H9 (cell line): Measurements from ENCODE around the gene COMMD4. TPM values are rescaled to one million over a fixed set of nuclear protein-coding genes. Genes with fewer than 3 reads are reported as not detected.

Experiments
- DNase-seq: peaks from one replicate; pipeline ENCODE4 v3.0.0-alpha.2; 2017
- H2AFZ ChIP-seq: one replicate; pipeline ENCODE4 v1.6.1; 2013; ENCODE audit warnings: mild to moderate bottlenecking, low read length, control low read depth, moderate library complexity
- H2AK5ac ChIP-seq: 2 replicates; pipeline ENCODE4 v1.6.1; 2013; ENCODE audit warnings: low read length, control low read depth, mixed read lengths; ENCODE audit not compliant: insufficient read length
- H2BK120ac ChIP-seq: one replicate; pipeline ENCODE4 v1.6.1; 2013; ENCODE audit warnings: low read depth, mild to moderate bottlenecking, low read length, control low read depth, inconsistent platforms; ENCODE audit not compliant: poor library complexity, severe bottlenecking
- H2BK12ac ChIP-seq: 2 replicates; pipeline ENCODE4 v1.6.1; 2013; ENCODE audit warnings: low read length, control low read depth, mixed read lengths, low read depth; ENCODE audit not compliant: insufficient read length
- H2BK15ac ChIP-seq: 2 replicates; pipeline ENCODE4 v1.6.1; 2013; ENCODE audit warnings: low read depth, low read length, control low read depth
- H2BK20ac ChIP-seq: one replicate; pipeline ENCODE4 v1.6.1; 2013; ENCODE audit warnings: low read depth, mild to moderate bottlenecking, low read length, control low read depth, inconsistent platforms; ENCODE audit not compliant: poor library complexity, severe bottlenecking
- H2BK5ac ChIP-seq: 2 replicates; pipeline ENCODE4 v1.6.1; 2013; ENCODE audit warnings: low read length, control low read depth, mixed read lengths; ENCODE audit not compliant: insufficient read length
- H3K14ac ChIP-seq: 2 replicates; pipeline ENCODE4 v1.6.1; 2013; ENCODE audit warnings: low read length, control low read depth; ENCODE audit not compliant: insufficient read depth
- H3K18ac ChIP-seq: 2 replicates; pipeline ENCODE4 v1.6.1; 2013; ENCODE audit warnings: low read depth, mild to moderate bottlenecking, mixed read lengths, low read length, control low read depth; ENCODE audit not compliant: insufficient read length
- H3K23ac ChIP-seq: 2 replicates; pipeline ENCODE4 v1.6.1; 2013; ENCODE audit warnings: low read length, control low read depth, mixed read lengths, low read depth; ENCODE audit not compliant: insufficient read length
- H3K23me2 ChIP-seq: 2 replicates; pipeline ENCODE4 v1.6.1; 2013; ENCODE audit warnings: low read depth, mild to moderate bottlenecking, mixed read lengths, low read length, control low read depth; ENCODE audit not compliant: insufficient read length, poor library complexity, severe bottlenecking
- H3K27ac ChIP-seq: 2 replicates; pipeline ENCODE4 v1.5.1; 2013; ENCODE audit warnings: low read length, control low read depth, mixed read lengths, low read depth; ENCODE audit not compliant: insufficient read length
- H3K27me3 ChIP-seq: 2 replicates; pipeline ENCODE4 v1.6.1; 2013; ENCODE audit warnings: low read length, control low read depth, inconsistent platforms; ENCODE audit not compliant: insufficient read depth
- H3K4ac ChIP-seq: 2 replicates; pipeline ENCODE4 v1.6.1; 2013; ENCODE audit warnings: low read depth, mild to moderate bottlenecking, control low read depth, inconsistent platforms, low read length, moderate library complexity
- H3K4me1 ChIP-seq: 2 replicates; pipeline ENCODE4 v1.6.1; 2013; ENCODE audit warnings: low read length, control low read depth, inconsistent platforms; ENCODE audit not compliant: insufficient read depth
- H3K4me2 ChIP-seq: 2 replicates; pipeline ENCODE4 v1.6.1; 2013; ENCODE audit warnings: low read length, control low read depth, mixed read lengths; ENCODE audit not compliant: insufficient read length, insufficient read depth
- H3K56ac ChIP-seq: 2 replicates; pipeline ENCODE4 v1.6.1; 2013; ENCODE audit warnings: low read depth, mild to moderate bottlenecking, mixed read lengths, low read length, control low read depth; ENCODE audit not compliant: insufficient read length
- H3K79me1 ChIP-seq: 2 replicates; pipeline ENCODE4 v1.6.1; 2013; ENCODE audit warnings: low read depth, mild to moderate bottlenecking, moderate library complexity, low read length, control low read depth, inconsistent platforms; ENCODE audit not compliant: insufficient read depth, poor library complexity, severe bottlenecking
- H3K79me2 ChIP-seq: 2 replicates; pipeline ENCODE4 v1.6.1; 2013; ENCODE audit warnings: low read length, control low read depth, inconsistent platforms; ENCODE audit not compliant: insufficient read depth
- H3K9ac ChIP-seq: 2 replicates; pipeline ENCODE4 v1.6.1; 2013; ENCODE audit warnings: low read length, control low read depth, mixed read lengths; ENCODE audit not compliant: insufficient read length; ENCODE audit errors: extremely low read depth
- H3K9me3 ChIP-seq: one replicate; pipeline ENCODE4 v1.6.1; 2013; ENCODE audit warnings: low read depth, low read length, inconsistent platforms; ENCODE audit not compliant: control insufficient read depth
- H3T11ph ChIP-seq: one replicate; pipeline ENCODE4 v1.6.1; 2013; ENCODE audit warnings: mild to moderate bottlenecking, low read length, control low read depth, inconsistent platforms
- H4K20me1 ChIP-seq: one replicate; pipeline ENCODE4 v1.6.1; 2013; ENCODE audit not compliant: control insufficient read depth, insufficient read length, insufficient read depth
- H4K5ac ChIP-seq: 2 replicates; pipeline ENCODE4 v1.6.1; 2013; ENCODE audit warnings: low read depth, mild to moderate bottlenecking, mixed read lengths, low read length, control low read depth; ENCODE audit not compliant: insufficient read length
- H4K8ac ChIP-seq: replicated peaks from 2 replicates; pipeline ENCODE4 v1.6.1; 2013; ENCODE audit warnings: low read length, control low read depth, mixed read lengths, low read depth; ENCODE audit not compliant: insufficient read length
- H4K91ac ChIP-seq: 2 replicates; pipeline ENCODE4 v1.6.1; 2013; ENCODE audit warnings: low read depth, mild to moderate bottlenecking, moderate library complexity, mixed read lengths, low read length, control low read depth; ENCODE audit not compliant: insufficient read length
- H3K27ac Mint-ChIP-seq, 3 experiments: 2 replicates in 2 of 3; 3 replicates in 1 of 3; pipeline ENCODE4 v1.8.0; 2020 to 2021; ENCODE audit warnings: mixed read lengths in 3 of 3, mild to moderate bottlenecking in 1 of 3, moderate library complexity in 1 of 3
- H3K27me3 Mint-ChIP-seq: 2 replicates; pipeline ENCODE4 v1.8.0; 2021; ENCODE audit warnings: low read depth, mild to moderate bottlenecking, moderate library complexity, mixed read lengths
- H3K36me3 Mint-ChIP-seq, 3 experiments: 2 replicates in 2 of 3; 3 replicates in 1 of 3; pipeline ENCODE4 v1.8.0; 2020 to 2021; ENCODE audit warnings: low read depth in 3 of 3, mixed read lengths in 3 of 3; ENCODE audit not compliant: insufficient read depth in 1 of 3
- H3K4me1 Mint-ChIP-seq, 2 experiments: 2 replicates each; pipeline ENCODE4 v1.8.0; 2020; ENCODE audit warnings: mixed read lengths in 2 of 2
- H3K4me3 Mint-ChIP-seq, 2 experiments: 2 replicates in 1 of 2; 3 replicates in 1 of 2; pipeline ENCODE4 v1.8.0; 2020 to 2021; ENCODE audit warnings: mild to moderate bottlenecking in 2 of 2, mixed read lengths in 2 of 2, moderate library complexity in 1 of 2
- H3K9me3 Mint-ChIP-seq, 2 experiments: 2 replicates in 1 of 2; 3 replicates in 1 of 2; pipeline ENCODE4 v1.8.0; 2020; ENCODE audit warnings: mild to moderate bottlenecking in 2 of 2, mixed read lengths in 2 of 2, moderate library complexity in 1 of 2
- whole genome bisulfite sequencing: extraction: QIAGEN DNeasy Blood & Tissue Kit; methylation state at CpG from one replicate; pipeline ENCODE4 v1.1.7; 2013; ENCODE audit warnings: missing lambda C conversion rate, low lambda C conversion rate, mixed read lengths; ENCODE audit not compliant: insufficient read length; ENCODE audit errors: extremely low coverage; 5-methylcytosine and 5-hydroxymethylcytosine counted together
- total RNA-seq: library from RNA; stranded (reverse); gene quantifications from 2 replicates; pipeline ENCODE4 v1.2.1, GENCODE V29; 2021
- TF ChIP-seq, protein P1 (sequence below): fragments of 200-600 bp; sonication (generic); conservative IDR thresholded peaks from 3 replicates; pipeline ENCODE4 v1.8.0; 2021; ENCODE audit warnings: antibody characterized with exemption, mild to moderate bottlenecking

COMMD4 gene
- total RNA-seq, 1 experiment from 2014 or later, result 146 TPM

DNA sequence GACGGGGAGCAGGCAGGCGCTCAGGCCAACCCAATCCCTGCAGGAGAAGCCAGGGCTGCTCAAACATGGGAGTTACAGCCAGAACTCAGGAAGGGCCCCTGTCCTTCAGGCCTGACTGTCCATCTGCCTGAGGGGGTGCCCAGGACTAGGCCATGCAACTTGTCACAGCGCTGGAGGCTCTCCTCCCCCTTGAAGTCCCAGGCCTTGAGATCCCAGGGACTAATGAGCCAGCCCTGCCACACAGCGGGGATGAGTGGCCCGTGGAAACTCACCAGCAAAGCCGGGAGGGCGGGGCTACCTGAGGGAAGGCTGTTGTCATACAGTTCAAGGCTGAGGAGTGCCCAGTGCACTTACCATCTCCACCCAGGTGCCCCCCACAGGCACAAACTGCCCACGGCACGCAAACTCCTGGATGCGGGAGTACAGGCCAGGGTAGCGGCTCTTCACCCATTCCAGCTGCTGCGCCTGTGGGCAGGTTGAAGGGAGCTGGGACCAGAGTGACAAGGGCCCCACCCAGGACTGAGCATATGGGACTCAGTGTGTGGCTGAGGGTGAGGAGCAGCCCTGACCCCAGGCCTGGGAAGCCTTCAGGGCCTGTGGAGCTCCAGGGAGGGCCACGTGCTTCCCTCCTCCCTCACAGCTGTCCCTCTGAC is 26.3 kb downstream of the COMMD4 start:
- DNase-seq, result no peak
- Histone ChIP-seq H4K8ac (no peak overlapping the region), H4K91ac (no peak overlapping the region), H3K56ac (no peak overlapping the region), H4K20me1 (no peaks in the 10 kb centered on the region), H2AFZ (no peak overlapping the region), H2BK20ac (no peak overlapping the region), H3K9ac (no peak overlapping the region), H3K4me2 (no peak overlapping the region), H3K4me1 (no peaks in the 10 kb centered on the region), H3K14ac (no peak overlapping the region; the same call in 1 of the 2 replicates), H3K4ac (no peak overlapping the region), H2AK5ac (no peak overlapping the region), H3K23me2 (no peaks in the 10 kb centered on the region), H3K18ac (no peak overlapping the region), H3K27me3 (no peaks in the 10 kb centered on the region), H2BK5ac (no peak overlapping the region), H4K5ac (no peak overlapping the region), H3K23ac (no peak overlapping the region), H3K79me2 (no peaks in the 10 kb centered on the region), H3K9me3 (no peaks in the 10 kb centered on the region), H2BK12ac (no peak overlapping the region), H3T11ph (no peak overlapping the region), H3K27ac (no peak overlapping the region), H2BK120ac (no peak overlapping the region), H3K79me1 (no peaks in the 10 kb centered on the region), H2BK15ac (no peak overlapping the region)
- no peaks in the 10 kb centered on the region; a peak in 1 of 4 replicates for H3K4me1 Mint-ChIP-seq
- TF ChIP-seq, protein P1, sequence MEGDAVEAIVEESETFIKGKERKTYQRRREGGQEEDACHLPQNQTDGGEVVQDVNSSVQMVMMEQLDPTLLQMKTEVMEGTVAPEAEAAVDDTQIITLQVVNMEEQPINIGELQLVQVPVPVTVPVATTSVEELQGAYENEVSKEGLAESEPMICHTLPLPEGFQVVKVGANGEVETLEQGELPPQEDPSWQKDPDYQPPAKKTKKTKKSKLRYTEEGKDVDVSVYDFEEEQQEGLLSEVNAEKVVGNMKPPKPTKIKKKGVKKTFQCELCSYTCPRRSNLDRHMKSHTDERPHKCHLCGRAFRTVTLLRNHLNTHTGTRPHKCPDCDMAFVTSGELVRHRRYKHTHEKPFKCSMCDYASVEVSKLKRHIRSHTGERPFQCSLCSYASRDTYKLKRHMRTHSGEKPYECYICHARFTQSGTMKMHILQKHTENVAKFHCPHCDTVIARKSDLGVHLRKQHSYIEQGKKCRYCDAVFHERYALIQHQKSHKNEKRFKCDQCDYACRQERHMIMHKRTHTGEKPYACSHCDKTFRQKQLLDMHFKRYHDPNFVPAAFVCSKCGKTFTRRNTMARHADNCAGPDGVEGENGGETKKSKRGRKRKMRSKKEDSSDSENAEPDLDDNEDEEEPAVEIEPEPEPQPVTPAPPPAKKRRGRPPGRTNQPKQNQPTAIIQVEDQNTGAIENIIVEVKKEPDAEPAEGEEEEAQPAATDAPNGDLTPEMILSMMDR, result no peak
- H3K27ac Mint-ChIP-seq, result no peak overlapping the region
- H3K27me3 Mint-ChIP-seq, result peaks cover 1% of the 10 kb centered on the region; the same call in 1 of the 2 replicates
- WGBS, result no CpG with 5 or more reads among the region's 13 CpGs
- no peaks in the 10 kb centered on the region for H3K9me3 Mint-ChIP-seq
- peaks cover 14 to 50% (median 49%) of the 10 kb centered on the region in 3 experiments; a peak in 6 of 7 replicates for H3K36me3 Mint-ChIP-seq
- no peak overlapping the region for H3K4me3 Mint-ChIP-seq
